HG03520 (cell line): ENCODE measurements around the gene CTSK.
"Not testable (repeated sequence)": the region's sequence is repeated elsewhere in the genome, so short reads cannot be mapped to it uniquely, and the experiment has no call there.

ENCODE experiments used
- ATAC-seq: cut with Tn5 transposase; IDR thresholded peaks from one replicate; pipeline ENCODE4 v1.9.1; 2021; ENCODE audit warnings: mild to moderate bottlenecking, moderate library complexity; ENCODE audit not compliant: unreplicated experiment

The CTSK gene

GRCh38 chr1:150808121-150808520, at the start of gene CTSK:
Gene CTSK (minus strand): TSS chr1:150808260. CDS start chr1:150806805, 1,455 bp downstream.
- ATAC-seq = no peak

- ATAC-seq = not testable (repeated sequence)
Measured at GRCh38 chr1:150852734-150853133, 44.7 kb upstream of the CTSK start.

DNA sequence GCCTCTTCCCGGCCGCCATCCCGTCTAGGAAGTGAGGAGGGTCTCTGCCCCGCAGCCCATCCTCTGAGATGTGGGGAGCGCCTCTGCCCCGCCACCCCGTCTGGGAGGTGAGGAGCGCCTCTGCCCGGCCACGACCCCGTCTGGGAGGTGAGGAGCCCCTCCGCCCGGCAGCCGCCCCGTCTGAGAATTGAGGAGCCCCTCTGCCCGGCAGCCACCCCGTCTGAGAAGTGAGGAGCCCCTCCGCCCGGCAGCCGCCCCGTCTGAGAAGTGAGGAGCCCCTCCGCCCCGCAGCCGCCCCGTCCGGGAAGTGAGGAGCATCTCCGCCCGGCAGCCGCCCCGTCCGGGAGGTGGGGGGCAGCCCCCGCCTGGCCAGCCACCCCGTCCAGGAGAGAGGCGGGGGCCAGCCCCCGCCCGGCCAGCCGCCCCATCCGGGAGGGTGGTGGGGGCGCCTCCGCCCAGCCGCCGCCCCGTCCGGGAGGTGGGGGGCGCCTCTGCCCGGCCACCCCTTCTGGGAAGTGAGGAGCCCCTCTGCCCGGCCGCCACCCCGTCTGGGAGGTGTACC, 42.8 kb upstream of the CTSK start:
- ATAC-seq = not testable (repeated sequence)

- ATAC-seq = no peak
Measured at GRCh38 chr1:150846473-150847146, 38.5 kb upstream of the CTSK start.

- ATAC-seq = no peak
Measured at GRCh38 chr1:150843474-150843873, 35.4 kb upstream of the CTSK start.

DNA sequence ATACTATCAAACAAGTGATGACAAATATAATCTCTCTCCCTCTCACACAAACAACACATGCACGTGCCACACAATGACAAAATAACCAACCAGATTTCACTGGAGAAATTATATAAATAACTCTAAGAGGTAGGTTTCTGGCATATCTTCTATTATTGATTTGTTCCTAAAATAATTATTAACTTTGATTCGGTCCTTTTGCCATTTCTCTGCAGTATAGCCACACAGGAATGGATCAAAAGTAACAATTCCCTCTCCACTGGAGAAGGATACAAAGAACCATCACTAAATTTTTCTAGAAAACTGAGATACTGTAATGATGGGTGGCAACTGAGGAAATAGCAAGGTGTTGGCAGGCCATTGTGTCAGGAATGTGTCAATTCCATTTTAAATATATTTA, 34.9 kb upstream of the CTSK start:
- no peak for ATAC-seq

DNA sequence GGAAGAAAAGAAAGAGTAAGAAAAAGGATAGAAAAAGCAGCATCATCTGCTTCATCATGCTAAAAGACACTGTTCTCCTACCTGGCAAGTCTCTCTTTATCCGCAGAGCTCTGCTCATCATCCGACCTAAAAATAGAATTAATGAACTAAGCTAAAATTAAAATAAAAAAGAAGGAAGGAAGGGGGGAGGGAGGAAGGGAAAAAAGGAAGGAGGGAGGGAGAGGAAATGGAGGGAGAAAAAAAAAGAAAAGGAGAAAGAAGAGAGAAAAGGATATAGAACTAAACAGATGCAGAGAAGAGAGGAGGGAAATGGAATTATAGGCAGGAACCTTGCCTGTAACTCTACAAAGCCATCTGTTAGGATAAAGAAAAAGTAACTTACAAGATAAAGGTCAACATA, 34.3 kb upstream of the CTSK start:
- no peak for ATAC-seq

GRCh38 chr1:150841626-150842025, 33.6 kb upstream of the CTSK start:
- no peak for ATAC-seq

- ATAC-seq = not testable (repeated sequence)
Measured at GRCh38 chr1:150840850-150841249, 32.8 kb upstream of the CTSK start.

- no peak for ATAC-seq
Measured at GRCh38 chr1:150836129-150836773, 28.2 kb upstream of the CTSK start.

GRCh38 chr1:150833961-150834360, 25.9 kb upstream of the CTSK start:
- ATAC-seq = not testable (repeated sequence)

DNA sequence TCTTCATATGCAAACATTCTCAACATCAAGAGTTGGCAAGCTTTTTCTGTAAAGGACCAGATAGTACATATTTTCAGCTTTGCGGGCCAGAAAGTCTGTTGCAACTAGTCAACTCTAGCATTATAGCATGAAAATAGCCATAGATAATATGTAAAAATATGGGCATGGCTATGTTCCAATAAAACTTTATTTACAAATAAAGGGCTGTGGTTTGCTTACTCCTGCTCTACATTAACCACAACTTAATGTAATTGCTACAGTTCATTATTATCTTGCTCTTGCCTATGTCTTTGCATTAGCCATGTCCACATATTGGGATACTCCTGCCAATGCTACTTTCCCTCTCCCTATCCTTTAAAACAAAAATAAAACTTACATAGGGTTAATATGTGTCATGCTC, 24.5 kb upstream of the CTSK start:
- ATAC-seq = no peak

GRCh38 chr1:150829751-150830150, 21.7 kb upstream of the CTSK start:
- ATAC-seq = no peak

DNA sequence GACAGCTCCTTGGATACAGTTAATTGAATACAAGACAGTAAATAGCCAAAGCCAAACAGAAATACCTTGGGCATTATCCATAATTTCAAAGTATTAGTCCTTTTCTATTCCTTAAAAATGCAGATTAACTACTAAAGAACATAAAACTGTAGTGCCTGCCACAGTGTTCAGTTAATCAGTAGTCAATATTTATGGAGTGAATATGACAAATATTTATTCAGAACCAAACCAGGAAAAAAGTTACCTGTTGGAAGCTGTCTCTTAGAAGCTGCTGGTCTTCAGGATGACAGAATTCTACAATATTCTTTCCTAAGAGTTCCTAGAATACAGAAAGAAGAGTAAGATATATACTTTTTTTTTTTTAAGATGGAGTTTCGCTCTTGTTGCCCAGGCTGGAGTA, 18.2 kb upstream of the CTSK start:
- ATAC-seq = no peak

DNA sequence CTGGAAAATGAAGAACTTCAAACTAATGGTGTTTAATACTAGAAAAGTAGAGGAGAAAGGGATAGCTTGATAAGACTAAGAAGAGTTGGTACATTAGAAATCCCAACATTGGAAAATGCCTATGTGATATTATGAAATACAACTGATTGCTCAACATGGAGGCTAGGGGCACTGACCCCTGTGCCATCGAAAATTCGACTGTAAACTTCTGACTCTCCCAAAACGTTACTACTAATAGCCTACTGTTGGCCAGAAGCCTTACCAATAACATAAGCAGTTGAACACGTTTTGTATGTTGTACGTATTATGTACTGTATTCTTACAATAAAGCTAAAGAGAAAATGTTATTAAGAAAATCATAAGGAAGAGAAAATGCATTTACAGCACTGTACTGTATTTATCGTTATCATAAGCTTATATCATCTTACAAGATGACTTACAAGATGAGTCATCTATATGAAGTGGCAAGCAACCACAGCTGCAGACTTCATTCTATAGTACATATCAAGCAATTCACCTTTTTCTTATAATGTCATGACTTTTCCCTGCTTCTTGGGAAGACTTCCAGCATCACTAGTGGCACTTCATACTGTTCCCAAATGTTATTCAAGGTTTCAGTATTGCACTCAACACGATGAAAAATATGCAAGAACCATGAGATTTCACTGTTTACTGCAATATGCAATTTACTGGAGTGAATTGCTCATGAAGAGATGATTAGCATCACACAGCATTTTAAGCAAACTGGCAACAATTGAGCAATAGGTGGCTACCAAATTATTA, 12.9 kb upstream of the CTSK start:
- ATAC-seq = no peak

- no peak for ATAC-seq
Measured at GRCh38 chr1:150815871-150816270, 7.8 kb upstream of the CTSK start.

DNA sequence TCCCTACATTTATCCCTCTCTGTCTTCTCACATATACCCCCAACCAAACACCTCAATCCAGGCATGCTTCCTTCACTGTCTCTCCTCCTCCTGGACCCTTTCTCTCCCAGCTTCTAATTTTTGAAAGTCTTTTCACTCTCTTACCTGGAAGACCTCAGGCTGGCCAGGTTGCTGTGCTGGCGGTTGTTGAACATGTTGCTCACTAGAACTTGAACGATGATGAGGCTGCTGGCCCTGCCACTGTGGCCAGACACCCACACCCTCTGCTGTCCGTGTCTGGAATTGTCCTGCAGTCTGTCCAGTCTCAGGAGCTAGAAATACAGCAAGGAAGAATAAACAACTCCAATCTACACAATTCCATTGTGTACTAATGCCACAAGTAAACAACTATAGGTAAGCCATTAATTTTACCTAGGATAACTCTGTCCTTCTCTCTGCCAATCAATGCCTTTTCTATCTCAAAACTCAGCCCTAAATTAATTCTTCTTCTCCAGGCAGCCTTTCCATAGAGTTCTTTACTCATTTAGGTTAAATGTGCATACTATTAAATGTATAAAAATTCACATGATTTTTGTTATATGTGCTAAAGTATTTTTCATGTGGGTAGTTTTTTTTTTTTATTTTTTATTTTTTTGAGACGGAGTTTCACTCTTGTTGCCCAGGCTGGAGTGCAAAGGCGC, 5.1 kb upstream of the CTSK start:
- ATAC-seq = no peak

DNA sequence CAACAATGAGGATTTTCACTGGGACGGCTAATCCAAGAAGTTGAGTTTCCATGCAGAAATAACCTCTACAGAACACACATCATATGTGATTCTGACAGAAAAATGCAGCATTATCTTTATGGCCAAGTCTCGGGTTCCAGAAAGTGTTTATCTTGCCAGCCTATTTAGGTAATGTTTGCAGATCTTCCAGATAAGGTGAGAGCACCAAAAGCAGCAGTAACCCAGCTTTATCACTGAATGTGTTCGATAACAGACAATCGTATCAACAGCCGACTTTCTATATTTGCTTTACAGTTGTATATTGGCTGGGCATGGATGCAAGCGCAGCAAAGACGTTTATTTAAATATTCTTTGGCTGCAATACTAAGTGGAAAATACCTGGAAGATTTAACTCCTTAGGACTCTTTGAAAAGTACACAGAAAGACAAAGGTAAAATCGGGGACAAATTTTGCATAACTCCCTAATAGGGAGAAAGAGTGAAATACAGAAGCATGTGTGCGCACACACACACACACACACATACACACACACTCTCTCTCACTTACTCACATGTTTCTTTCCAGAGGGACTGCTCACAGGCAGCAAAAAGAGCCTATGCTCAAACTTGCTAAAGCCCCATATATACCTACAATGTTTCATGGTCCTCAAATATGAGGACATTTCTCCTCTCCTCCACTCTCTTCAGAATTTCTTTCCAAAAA, 3.0 kb upstream of the CTSK start:
- no peak for ATAC-seq

- no peak for ATAC-seq
Measured at GRCh38 chr1:150809651-150810050, 1.6 kb upstream of the CTSK start.

- ATAC-seq = no peak
Measured at GRCh38 chr1:150808846-150809245, 786 bp upstream of the CTSK start.
